HL-60/S4 treated with phorbol 12-myristate 13-acetate at 8.2 ng/mL for 4 days and 3 days (cell line): ENCODE measurements around the gene DCAF4.

ENCODE experiments used
- in situ Hi-C: fragments of 300-500 bp; cut with MboI; formaldehyde crosslinking; loops from 2 replicates; pipeline ENCODE4 v1.15.0; 2022; ENCODE audit warnings: low sequenced_read_pairs

Gene DCAF4

GRCh38 chr14:72894623-72895378 is 31.5 kb upstream of the DCAF4 start:
- in situ Hi-C loops: no loop called here

GRCh38 chr14:72898448-72898847 is 27.8 kb upstream of the DCAF4 start:
- in situ Hi-C loops: no loop called here

- in situ Hi-C loops: no loop called here
Observed at GRCh38 chr14:72901361-72901760, 24.9 kb upstream of the DCAF4 start.

GRCh38 chr14:72902801-72903530 is 23.3 kb upstream of the DCAF4 start:
- in situ Hi-C loops: no loop called here

GRCh38 chr14:72903716-72904115 is 22.5 kb upstream of the DCAF4 start:
- in situ Hi-C loops: no loop called here

- in situ Hi-C loops: no loop called here
Observed at GRCh38 chr14:72904218-72904617, 22.0 kb upstream of the DCAF4 start.

GRCh38 chr14:72904840-72905561 is 21.3 kb upstream of the DCAF4 start:
- in situ Hi-C loops: no loop called here

- in situ Hi-C loops: no loop called here
Observed at GRCh38 chr14:72906316-72906715, 19.9 kb upstream of the DCAF4 start.

- in situ Hi-C loops: no loop called here
Observed at GRCh38 chr14:72906879-72907278, 19.4 kb upstream of the DCAF4 start.

- in situ Hi-C loops: no loop called here
Observed at GRCh38 chr14:72907886-72908285, 18.4 kb upstream of the DCAF4 start.

- in situ Hi-C loops: no loop called here
Observed at GRCh38 chr14:72909163-72909562, 17.1 kb upstream of the DCAF4 start.

GRCh38 chr14:72913809-72914208 is 12.5 kb upstream of the DCAF4 start:
- in situ Hi-C loops: no loop called here

- in situ Hi-C loops: no loop called here
Observed at GRCh38 chr14:72916174-72916573, 10.1 kb upstream of the DCAF4 start.

GRCh38 chr14:72917094-72917802 is 9.0 kb upstream of the DCAF4 start:
- in situ Hi-C loops: no loop called here

- in situ Hi-C loops: no loop called here
Observed at GRCh38 chr14:72920008-72920407, 6.3 kb upstream of the DCAF4 start.

- in situ Hi-C loops: no loop called here
Observed at GRCh38 chr14:72921396-72921795, 4.9 kb upstream of the DCAF4 start.

GRCh38 chr14:72924337-72924736 is 1.9 kb upstream of the DCAF4 start:
- in situ Hi-C loops: no loop called here

GRCh38 chr14:72925171-72925759 is 999 bp upstream of the DCAF4 start:
- in situ Hi-C loops: no loop called here

- in situ Hi-C loops: no loop called here
Observed at GRCh38 chr14:72925815-72926291, 411 bp upstream of the DCAF4 start.

- in situ Hi-C loops: no loop called here
Observed at GRCh38 chr14:72928872-72929271, 2.6 kb downstream of the DCAF4 start.
